Bronchus fibroblast of lung (primary cell): ENCODE data around the gene GDF10. TPM values are rescaled to one million over a fixed set of nuclear protein-coding genes. Genes with fewer than 3 reads are reported as not detected.

ENCODE experiments used
- total RNA-seq: library from RNA; depleted of rRNA; stranded (reverse); fragments of >200 nt; gene quantifications from 2 replicates; pipeline ENCODE4 v1.2.3, GENCODE V29; 2015

GDF10 gene
- total RNA-seq = under 0.01 TPM in 1 of 2 replicates, not detected in the other

GRCh38 chr10:47299611-47300428 lies at the start of gene GDF10:
Gene GDF10, plus strand, starts transcription at chr10:47300197. Its CDS starts 455 bp downstream, at chr10:47300652.

GRCh38 chr10:47322300-47323061 lies 22.5 kb downstream of the GDF10 start, which contains the start of gene GDF2:
Gene GDF2, plus strand, starts transcription at chr10:47322454. Its CDS starts 215 bp downstream, at chr10:47322669.

GRCh38 chr10:47348138-47348651 lies 48.2 kb downstream of the GDF10 start, which contains the start of gene RBP3:
Gene RBP3, plus strand, starts transcription at chr10:47348363. Its CDS starts 122 bp downstream, at chr10:47348485.

Other genes starting within 250 kb of the GDF10 start
- gene GDF2, start 22.3 kb downstream of the GDF10 start, total RNA-seq = not detected in 2 replicates
- gene RBP3, start 48.2 kb downstream of the GDF10 start, total RNA-seq = not detected in 2 replicates
- 0.17 and 0.45 TPM in 2 replicates for gene ZNF488, start 84.1 kb downstream of the GDF10 start, total RNA-seq
- gene ANXA8, start 183.9 kb downstream of the GDF10 start, total RNA-seq = 0.30 TPM in 1 of 2 replicates, not detected in the other
- not detected in 2 replicates for gene FAM25G, start 191.5 kb downstream of the GDF10 start, total RNA-seq
- gene AGAP9, start 223.4 kb downstream of the GDF10 start, total RNA-seq = 2.0 and 2.1 TPM in 2 replicates